SK-N-SH treated with all-trans-retinoic acid at 6 μM for 48 hours (cell line): Measurements from ENCODE around the gene PRR5L.

Experiments used
- ATAC-seq: fragments of 200-7000 bp; cut with Tn5 transposase; 3 replicates; pipeline ENCODE4 v1.9.1; 2020; ENCODE audit warnings: mild to moderate bottlenecking, moderate library complexity
- ARNTL ChIP-seq: fragments of 450-650 bp; formaldehyde crosslinking; IDR thresholded peaks from 2 replicates; pipeline ENCODE4 v1.5.0; 2020; ENCODE audit warnings: low read depth, mild to moderate bottlenecking, moderate library complexity, borderline replicate concordance
- BACH2 ChIP-seq: fragments of 250-450 bp; sonication (Bioruptor Pico); IDR thresholded peaks from 2 replicates; pipeline ENCODE4 v1.9.0; 2021; ENCODE audit warnings: mild to moderate bottlenecking, borderline replicate concordance
- CREB5 ChIP-seq: fragments of 250-450 bp; sonication (Bioruptor Pico); IDR thresholded peaks from 2 replicates; pipeline ENCODE4 v1.5.1; 2020; ENCODE audit warnings: low read depth, mild to moderate bottlenecking, moderate library complexity
- CSDC2 ChIP-seq: fragments of 250-450 bp; sonication (Bioruptor Pico); IDR thresholded peaks from 2 replicates; pipeline ENCODE4 v1.5.0; 2020; ENCODE audit warnings: mild to moderate bottlenecking, moderate library complexity
- CSRNP3 ChIP-seq: fragments of 250-450 bp; sonication (Bioruptor Pico); IDR thresholded peaks from 2 replicates; pipeline ENCODE4 v1.5.1; 2021; ENCODE audit warnings: mild to moderate bottlenecking, moderate library complexity
- ESRRG ChIP-seq: fragments of 250-450 bp; sonication (Bioruptor Pico); IDR thresholded peaks from 2 replicates; pipeline ENCODE4 v1.6.1; 2021; ENCODE audit warnings: mild to moderate bottlenecking
- GLIS3 ChIP-seq: fragments of 250-450 bp; sonication (Bioruptor Pico); IDR thresholded peaks from 2 replicates; pipeline ENCODE4 v1.5.0; 2020; ENCODE audit warnings: mild to moderate bottlenecking, moderate library complexity
- ISL1 ChIP-seq: fragments of 250-450 bp; sonication (Bioruptor Pico); IDR thresholded peaks from 2 replicates; pipeline ENCODE4 v2.1.2; 2022; ENCODE audit warnings: mild to moderate bottlenecking, moderate library complexity
- OSR1 ChIP-seq: fragments of 250-450 bp; sonication (Bioruptor Pico); IDR thresholded peaks from 2 replicates; pipeline ENCODE4 v1.8.0; 2022; ENCODE audit warnings: moderate library complexity, mild to moderate bottlenecking, inconsistent platforms
- PATZ1 ChIP-seq: fragments of 250-450 bp; sonication (Bioruptor Pico); IDR thresholded peaks from 2 replicates; pipeline ENCODE4 v1.8.0; 2020; ENCODE audit warnings: mild to moderate bottlenecking, moderate library complexity, borderline replicate concordance
- PPARA ChIP-seq: fragments of 250-450 bp; sonication (Bioruptor Pico); IDR thresholded peaks from 2 replicates; pipeline ENCODE4 v1.5.0; 2020; ENCODE audit warnings: mild to moderate bottlenecking, borderline replicate concordance
- RARB ChIP-seq: fragments of 250-450 bp; sonication (Bioruptor Pico); IDR thresholded peaks from 2 replicates; pipeline ENCODE4 v1.8.0; 2021; ENCODE audit warnings: mild to moderate bottlenecking, moderate library complexity
- SNAI2 ChIP-seq: fragments of 250-450 bp; sonication (Bioruptor Pico); IDR thresholded peaks from 2 replicates; pipeline ENCODE4 v1.5.0; 2020; ENCODE audit warnings: mild to moderate bottlenecking, moderate library complexity
- TCF4 ChIP-seq: fragments of 250-450 bp; sonication (Bioruptor Pico); IDR thresholded peaks from 2 replicates; pipeline ENCODE4 v1.8.0; 2021; ENCODE audit warnings: mild to moderate bottlenecking, moderate library complexity, borderline replicate concordance
- TOX ChIP-seq: fragments of 250-450 bp; sonication (Bioruptor Pico); IDR thresholded peaks from 2 replicates; pipeline ENCODE4 v1.8.0; 2021; ENCODE audit warnings: mild to moderate bottlenecking, moderate library complexity, borderline replicate concordance
- TSHZ2 ChIP-seq: fragments of 250-450 bp; sonication (Bioruptor Pico); IDR thresholded peaks from 2 replicates; pipeline ENCODE4 v1.5.0; 2020; ENCODE audit warnings: mild to moderate bottlenecking, moderate library complexity
- ZC3H10 ChIP-seq: fragments of 250-450 bp; sonication (Bioruptor Pico); IDR thresholded peaks from 2 replicates; pipeline ENCODE4 v1.5.1; 2021; ENCODE audit warnings: mild to moderate bottlenecking, moderate library complexity
- ZFP3 ChIP-seq: fragments of 250-450 bp; sonication (Bioruptor Pico); IDR thresholded peaks from 2 replicates; pipeline ENCODE4 v1.5.0; 2020; ENCODE audit warnings: mild to moderate bottlenecking, moderate library complexity
- ZFP30 ChIP-seq: fragments of 450-650 bp; formaldehyde crosslinking; IDR thresholded peaks from 2 replicates; pipeline ENCODE4 v1.5.0; 2022; ENCODE audit warnings: mild to moderate bottlenecking, moderate library complexity
- ZNF565 ChIP-seq: fragments of 450-650 bp; formaldehyde crosslinking; conservative IDR thresholded peaks from 2 replicates; pipeline ENCODE4 v1.5.0; 2020; ENCODE audit warnings: low read depth, mild to moderate bottlenecking, moderate library complexity
- ZNF70 ChIP-seq: fragments of 450-650 bp; formaldehyde crosslinking; IDR thresholded peaks from 2 replicates; pipeline ENCODE4 v1.5.0; 2020; ENCODE audit warnings: mild to moderate bottlenecking, moderate library complexity
- ZNF8 ChIP-seq: fragments of 450-650 bp; formaldehyde crosslinking; IDR thresholded peaks from 2 replicates; pipeline ENCODE4 v1.5.0; 2020; ENCODE audit warnings: mild to moderate bottlenecking, moderate library complexity

The PRR5L gene

GRCh38 chr11:36464720-36465119 is 168.6 kb downstream of the PRR5L start:
- ATAC-seq: no peak
- TF ChIP-seq SNAI2 (CRISPR knock-in tag) (no peak), CSDC2 (CRISPR knock-in tag) (no peak), ZFP3 (CRISPR knock-in tag) (no peak), ESRRG (no peak), CSRNP3 (CRISPR knock-in tag) (no peak), ZNF70 (CRISPR knock-in tag) (no peak), PATZ1 (CRISPR knock-in tag) (no peak)

- no peak for ATAC-seq
- TF ChIP-seq BACH2 (CRISPR knock-in tag) (no peak), ZC3H10 (CRISPR knock-in tag) (no peak), CSDC2 (CRISPR knock-in tag) (no peak), ZNF70 (CRISPR knock-in tag) (no peak), CSRNP3 (CRISPR knock-in tag) (no peak), ZFP3 (CRISPR knock-in tag) (no peak), TSHZ2 (CRISPR knock-in tag) (no peak)
Measured at GRCh38 chr11:36465449-36466163, 169.5 kb downstream of the PRR5L start.

GRCh38 chr11:36467012-36467411 is 170.9 kb downstream of the PRR5L start:
- no peak for TF ChIP-seq CSRNP3 (CRISPR knock-in tag)
- TF ChIP-seq ZFP30: no peak
- TF ChIP-seq ISL1 (CRISPR knock-in tag): no peak
- TF ChIP-seq RARB (CRISPR knock-in tag): no peak
- no peak for TF ChIP-seq ZNF8 (CRISPR knock-in tag)
- ATAC-seq: no peak

- no peak for ATAC-seq
- TF ChIP-seq CREB5 (CRISPR knock-in tag): no peak
- TF ChIP-seq ARNTL (CRISPR knock-in tag): no peak
- TF ChIP-seq TOX: no peak
- no peak for TF ChIP-seq SNAI2 (CRISPR knock-in tag)
- TF ChIP-seq ZC3H10 (CRISPR knock-in tag): no peak
- TF ChIP-seq TCF4 (CRISPR knock-in tag): no peak
- TF ChIP-seq BACH2 (CRISPR knock-in tag): no peak
- TF ChIP-seq ZNF8 (CRISPR knock-in tag): no peak
- TF ChIP-seq ZFP3 (CRISPR knock-in tag): no peak
- TF ChIP-seq RARB (CRISPR knock-in tag): no peak
- TF ChIP-seq ZNF565 (CRISPR knock-in tag): no peak
- TF ChIP-seq ESRRG: no peak
- TF ChIP-seq ZFP30: no peak
- no peak for TF ChIP-seq PPARA (CRISPR knock-in tag)
- TF ChIP-seq ZNF70 (CRISPR knock-in tag): no peak
- TF ChIP-seq OSR1 (CRISPR knock-in tag): no peak
- no peak for TF ChIP-seq CSDC2 (CRISPR knock-in tag)
- TF ChIP-seq CSRNP3 (CRISPR knock-in tag): no peak
- TF ChIP-seq GLIS3 (CRISPR knock-in tag): no peak
Measured at GRCh38 chr11:36467916-36468315, 171.8 kb downstream of the PRR5L start.
